A673 (cell line): ENCODE measurements around the gene SGK1.

Experiments
- CTCF ChIP-seq: fragments of 300-800, 200-600 bp; sonication (generic); conservative IDR thresholded peaks from 2 replicates; pipeline ENCODE4 v1.5.1; 2017; ENCODE audit warnings: low read depth, mild to moderate bottlenecking, antibody characterized with exemption, low read length, moderate library complexity, mixed read lengths
- EZH2 ChIP-seq: fragments of 200-600 bp; sonication (generic); IDR thresholded peaks from 2 replicates; pipeline ENCODE4 v1.6.1; 2017; ENCODE audit warnings: borderline replicate concordance, low read depth, mild to moderate bottlenecking, mixed read lengths, antibody characterized with exemption, low read length; ENCODE audit not compliant: poor library complexity, severe bottlenecking

DNA sequence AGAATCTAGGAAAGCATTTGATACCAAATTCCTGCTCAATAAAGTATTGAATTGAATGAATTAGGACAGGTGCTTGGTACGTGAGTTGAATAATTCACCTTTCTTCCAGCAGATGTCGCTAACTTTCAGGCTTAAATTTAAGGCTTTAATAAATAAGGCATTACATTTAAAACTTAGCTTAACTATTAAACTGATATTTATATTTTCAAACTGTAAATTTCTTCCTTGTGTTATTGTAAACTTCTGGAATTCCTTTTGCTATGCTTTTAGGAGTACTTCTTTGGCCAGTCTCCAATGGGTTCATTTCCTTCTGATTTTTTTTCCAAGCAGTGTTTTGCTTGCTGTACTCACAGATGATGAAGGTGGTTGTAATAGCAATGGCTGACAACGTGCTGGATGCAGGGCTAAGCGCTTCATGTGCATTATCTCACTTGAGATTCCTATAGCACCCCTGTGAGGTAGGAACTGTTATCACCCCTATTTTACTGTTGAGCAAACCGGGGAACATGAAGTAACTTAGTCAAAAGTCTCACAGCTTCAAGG lies 194.2 kb downstream of the SGK1 start:
- TF ChIP-seq EZH2, result no peak
- peak; percentile 77 for TF ChIP-seq CTCF
